ENCODE data around the gene FILIP1L. TPM values are rescaled to one million over a fixed set of nuclear protein-coding genes. Genes with fewer than 3 reads are reported as not detected.

The FILIP1L gene
- total and polyA plus RNA-seq, 2 of the 8 experiments (the other 6 are each of a cell fraction or from before 2014, with no cell fraction given) = 0.06 to 0.09 TPM

DNA sequence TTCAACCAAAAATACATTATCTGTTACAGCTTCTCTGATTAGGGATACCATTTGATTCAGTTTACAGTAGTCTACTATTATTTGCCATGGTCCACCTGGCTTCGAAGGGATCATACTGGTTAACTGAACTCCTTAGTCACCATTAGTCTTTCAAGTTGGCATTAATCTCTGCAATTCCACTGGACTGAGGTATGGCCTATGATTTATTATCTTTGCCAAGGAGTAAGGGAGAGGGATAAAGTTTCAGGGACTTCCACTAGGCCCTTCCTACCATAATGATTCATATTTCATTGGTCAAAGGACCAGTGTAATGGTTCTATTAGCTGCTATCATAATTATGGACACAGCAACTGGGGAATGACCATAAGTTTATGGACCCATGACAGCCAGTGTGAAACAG, 303.9 kb downstream of the FILIP1L start:
- no peak for TF ChIP-seq CBX5 (IDR thresholded peaks at IDR 0.05; ENCODE audit: low read depth, low read length)
- TF ChIP-seq GTF2F1 (IDR thresholded peaks at IDR 0.05; ENCODE audit: borderline replicate concordance, low read depth, low read length) = no peak
- TF ChIP-seq SIN3A (conservative IDR thresholded peaks at IDR 0.05 in 1 of 2, IDR thresholded peaks at IDR 0.05 in 1 of 2; ENCODE audit: low read depth in 1 of 2, low read length in 2 of 2) = no peak
- no peak for TF ChIP-seq KDM4A (IDR thresholded peaks at IDR 0.05; ENCODE audit: low read depth, low read length, severe bottlenecking)
- no peak for TF ChIP-seq RNF2 (IDR thresholded peaks at IDR 0.05; ENCODE audit: borderline replicate concordance, low read depth, low read length, missing control alignments, poor library complexity, severe bottlenecking)
- TF ChIP-seq BCL11A (IDR thresholded peaks at IDR 0.05; ENCODE audit: low read depth in 2 of 2, low read length in 2 of 2) = no peak
- TF ChIP-seq SP4 (IDR thresholded peaks at IDR 0.05; ENCODE audit: low read length) = no peak
- no peak overlapping the region for H2AFZ ChIP-seq (ENCODE audit: low read length)

More for the DNA sequence above, 303.9 kb downstream of the FILIP1L start:
- no peaks in the 10 kb centered on the region for H3K23me2 ChIP-seq (ENCODE audit: low read depth, low read length)
- H2BK20ac ChIP-seq (ENCODE audit: low read length) = no peak overlapping the region
- H2BK15ac ChIP-seq (ENCODE audit: low read length) = no peak overlapping the region
- peaks cover 6 to 8% of the 10 kb centered on the region in 2 experiments; a peak in 3 of 4 replicates for H3K9me3 ChIP-seq (ENCODE audit: insufficient read depth in 2 of 2, low read depth in 1 of 2, low read length in 1 of 2)
- no peak overlapping the region for H4K91ac ChIP-seq (replicated peaks; ENCODE audit: insufficient read length, low read length)
- no peak overlapping the region for H2BK5ac ChIP-seq (ENCODE audit: low read depth, low read length)
- ChIA-PET CTCF (ENCODE audit: partially characterized antibody) (no interaction called here), POLR2A (ENCODE audit: partially characterized antibody) (no interaction called here)
- FAIRE-seq (no peak), DNase-seq (ENCODE audit: low read depth in 1 of 2, low spot score in 2 of 2) (no peak)
- H3K27ac ChIP-seq (ENCODE audit: low read depth, low read length) = no peak overlapping the region
- no peak overlapping the region for H4K5ac ChIP-seq (ENCODE audit: insufficient read length, low read depth, low read length)
- no peaks in the 10 kb centered on the region for H3K79me2 ChIP-seq (ENCODE audit: control insufficient read depth in 1 of 2, insufficient read depth in 2 of 2, low read length in 2 of 2)
- H3K14ac ChIP-seq (ENCODE audit: insufficient read length) = no peak overlapping the region
- H2AK5ac ChIP-seq (ENCODE audit: low read depth, low read length) = no peak overlapping the region
- H3K4ac ChIP-seq (replicated peaks; ENCODE audit: insufficient read length, low read depth, low read length) = no peak overlapping the region
- H2BK12ac ChIP-seq (ENCODE audit: low read depth, low read length) = no peak overlapping the region
- H3K36me3 ChIP-seq (ENCODE audit: control insufficient read depth in 2 of 4, insufficient read depth in 4 of 4, low read length in 3 of 4) = no peaks in the 10 kb centered on the region
- H3K79me1 ChIP-seq (ENCODE audit: low read depth, low read length) = no peaks in the 10 kb centered on the region
- H4K8ac ChIP-seq (ENCODE audit: extremely low read depth, insufficient read depth, low read length) = no peak overlapping the region
- H3K56ac ChIP-seq (replicated peaks; ENCODE audit: insufficient read length, low read depth, low read length) = no peak overlapping the region
- no peak overlapping the region for H3K18ac ChIP-seq (ENCODE audit: extremely low read depth, low read length)
- H3K9ac ChIP-seq (replicated peaks in 1 of 4; ENCODE audit: extremely low read depth in 1 of 4, low read depth in 3 of 4, low read length in 3 of 4) = no peak overlapping the region
- H3K4me2 ChIP-seq (ENCODE audit: insufficient read depth in 1 of 2, low read depth in 2 of 2, low read length in 2 of 2) = no peak overlapping the region
- WGBS, 2 experiments (ENCODE audit: extremely low coverage in 1 of 2, insufficient coverage in 1 of 2, insufficient read length in 1 of 2, insufficient replicate concordance in 2 of 2, low coverage in 1 of 2, low lambda C conversion rate in 2 of 2, missing lambda C conversion rate in 1 of 2) = 89% methylated on average over 1 of the region's 1 CpG; no CpG with 5 or more reads in 1 of the 2 experiments
- no peak overlapping the region for H3K4me3 ChIP-seq (ENCODE audit: extremely low read depth in 1 of 4, insufficient read depth in 2 of 4, low read depth in 3 of 4, low read length in 4 of 4)
- no peaks in the 10 kb centered on the region for H3K4me1 ChIP-seq (replicated peaks in 1 of 4; ENCODE audit: control insufficient read depth in 3 of 4, insufficient read depth in 4 of 4, low read length in 3 of 4)
- H3K23ac ChIP-seq (ENCODE audit: insufficient read length) = no peak overlapping the region
- H3K27me3 ChIP-seq (replicated peaks in 1 of 4; ENCODE audit: control insufficient read depth in 3 of 4, extremely low read depth in 1 of 4, insufficient read depth in 3 of 4, low read length in 3 of 4) = no peaks in the 10 kb centered on the region
- no peak overlapping the region for H2BK120ac ChIP-seq (replicated peaks; ENCODE audit: low read depth, low read length)
- no peaks in the 10 kb centered on the region for H4K20me1 ChIP-seq (replicated peaks in 1 of 2; ENCODE audit: control insufficient read depth in 1 of 2, insufficient read depth in 2 of 2, low read length in 2 of 2)

Measured in H1 (cell line).